Neural cell (in vitro differentiated cells): Measurements from ENCODE around the gene PLA2G4F. TPM values are rescaled to one million over a fixed set of nuclear protein-coding genes. Genes with fewer than 3 reads are reported as not detected.

Experiments
- H2AFZ ChIP-seq: fragments of 200-600, 300-800 bp; sonication (generic), shearing (Covaris generic); 2 replicates; pipeline ENCODE4 v1.6.0; 2014; ENCODE audit warnings: low read depth, mild to moderate bottlenecking, antibody characterized with exemption, low read length, moderate library complexity
- H3F3A ChIP-seq: fragments of 200-600 bp; shearing (Covaris generic); 2 replicates; pipeline ENCODE4 v1.6.1; 2016; ENCODE audit warnings: mild to moderate bottlenecking, moderate library complexity, mixed read lengths, antibody characterized with exemption, low read length; ENCODE audit not compliant: insufficient read depth, poor library complexity, severe bottlenecking
- H3K27ac ChIP-seq: fragments of 200-600, 300-800 bp; sonication (generic), shearing (Covaris generic); 2 replicates; pipeline ENCODE4 v1.5.1; 2014; ENCODE audit warnings: mild to moderate bottlenecking, low read length, moderate library complexity
- H3K27me3 ChIP-seq: fragments of 300-800, 200-600 bp; sonication (generic), shearing (Covaris generic); 2 replicates; pipeline ENCODE4 v1.6.0; 2014; ENCODE audit warnings: mild to moderate bottlenecking, low read depth, low read length, moderate library complexity; ENCODE audit not compliant: insufficient read depth
- H3K36me3 ChIP-seq: fragments of 300-800, 200-600 bp; sonication (generic), shearing (Covaris generic); 2 replicates; pipeline ENCODE4 v1.5.1; 2014; ENCODE audit warnings: mild to moderate bottlenecking, antibody characterized with exemption, low read length, moderate library complexity; ENCODE audit not compliant: insufficient read depth
- H3K4me2 ChIP-seq: fragments of 300-800, 200-600 bp; sonication (generic), shearing (Covaris generic); 2 replicates; pipeline ENCODE4 v1.6.0; 2014; ENCODE audit warnings: mild to moderate bottlenecking, low read length
- H3K4me3 ChIP-seq: fragments of 300-800, 200-600 bp; sonication (generic), shearing (Covaris generic); 2 replicates; pipeline ENCODE4 v1.5.1; 2014; ENCODE audit warnings: mild to moderate bottlenecking, low read length, moderate library complexity
- H3K79me2 ChIP-seq: fragments of 200-600 bp; shearing (Covaris generic); replicated peaks from 2 replicates; pipeline ENCODE4 v1.6.0; 2014; ENCODE audit warnings: mild to moderate bottlenecking, low read length, moderate library complexity; ENCODE audit not compliant: insufficient read depth
- H3K9ac ChIP-seq: fragments of 300-800, 200-600 bp; sonication (generic), shearing (Covaris generic); 2 replicates; pipeline ENCODE4 v1.6.1; 2016; ENCODE audit warnings: mild to moderate bottlenecking, low read length, mixed read lengths
- H3K9me2 ChIP-seq: fragments of 200-600 bp; shearing (Covaris generic); 2 replicates; pipeline ENCODE4 v1.6.1; 2016; ENCODE audit warnings: mild to moderate bottlenecking, low read length, mixed read lengths; ENCODE audit not compliant: insufficient read depth
- H3K9me3 ChIP-seq: fragments of 200-600, 300-800 bp; sonication (generic), shearing (Covaris generic); 2 replicates; pipeline ENCODE4 v1.6.1; 2016; ENCODE audit warnings: mild to moderate bottlenecking, mixed run types, low read length, moderate library complexity, mixed read lengths
- H4K20me1 ChIP-seq: fragments of 200-600 bp; shearing (Covaris generic); 2 replicates; pipeline ENCODE4 v1.6.1; 2016; ENCODE audit warnings: mild to moderate bottlenecking, mixed run types; ENCODE audit not compliant: insufficient read depth
- CTCF ChIP-seq: fragments of 450-650 bp; IDR thresholded peaks from 2 replicates; pipeline ENCODE4 v1.5.1; 2014; ENCODE audit warnings: antibody characterized with exemption, mild to moderate bottlenecking, moderate library complexity; ENCODE audit not compliant: poor library complexity, severe bottlenecking
- EP300 ChIP-seq: fragments of 450-650 bp; conservative IDR thresholded peaks from 2 replicates; pipeline ENCODE4 v1.6.1; 2014; ENCODE audit warnings: antibody characterized with exemption, mild to moderate bottlenecking, moderate library complexity; ENCODE audit not compliant: poor library complexity, severe bottlenecking
- EZH2 ChIP-seq: fragments of 200-600, 300-800 bp; shearing (Covaris generic), sonication (generic); IDR thresholded peaks from 2 replicates; pipeline ENCODE4 v1.6.1; 2014; ENCODE audit warnings: antibody characterized with exemption, low read length, borderline replicate concordance, mild to moderate bottlenecking; ENCODE audit not compliant: insufficient read depth, poor library complexity, severe bottlenecking
- MXI1 ChIP-seq: fragments of 450-650 bp; conservative IDR thresholded peaks from 2 replicates; pipeline ENCODE4 v1.6.1; 2014; ENCODE audit warnings: antibody characterized with exemption, mild to moderate bottlenecking; ENCODE audit not compliant: poor library complexity, severe bottlenecking
- POLR2AphosphoS5 ChIP-seq: IDR thresholded peaks from 2 replicates; pipeline ENCODE4 v1.6.1; 2012
- RAD21 ChIP-seq: fragments of 450-650 bp; conservative IDR thresholded peaks from 2 replicates; pipeline ENCODE4 v1.6.1; 2014; ENCODE audit warnings: antibody characterized with exemption, mild to moderate bottlenecking, moderate library complexity
- REST ChIP-seq: IDR thresholded peaks from 2 replicates; pipeline ENCODE4 v1.6.1; 2012; ENCODE audit warnings: borderline replicate concordance
- SMC3 ChIP-seq: fragments of 450-650 bp; conservative IDR thresholded peaks from 2 replicates; pipeline ENCODE4 v1.6.1; 2014; ENCODE audit warnings: antibody characterized with exemption, mild to moderate bottlenecking, moderate library complexity; ENCODE audit not compliant: poor library complexity
- TAF1 ChIP-seq: IDR thresholded peaks from 2 replicates; pipeline ENCODE4 v1.6.1; 2012; ENCODE audit warnings: low read depth
- polyA plus RNA-seq: library from polyadenylated mRNA; depleted of rRNA; stranded (reverse); fragments of >200 nt; gene quantifications from 2 replicates; pipeline ENCODE4 v1.2.3, GENCODE V29; 2014

Gene PLA2G4F
- polyA plus RNA-seq, 1 donor from 2014 or later: not detected

- H2AFZ ChIP-seq: no peak overlapping the region
- no peak overlapping the region for H3K27ac ChIP-seq
- no peaks in the 10 kb centered on the region for H3K79me2 ChIP-seq
- H3K9ac ChIP-seq: no peak overlapping the region
- no peak overlapping the region for H3K4me2 ChIP-seq
- no peaks in the 10 kb centered on the region for H4K20me1 ChIP-seq
- H3K9me3 ChIP-seq: no peaks in the 10 kb centered on the region
- H3K4me3 ChIP-seq: no peak overlapping the region
- H3F3A ChIP-seq: no peaks in the 10 kb centered on the region
- no peak for TF ChIP-seq CTCF
- H3K36me3 ChIP-seq: no peaks in the 10 kb centered on the region
- no peaks in the 10 kb centered on the region for H3K27me3 ChIP-seq
- no peaks in the 10 kb centered on the region for H3K9me2 ChIP-seq
Measured at GRCh38 chr15:42128476-42128875, 28.0 kb downstream of the PLA2G4F start.

- no peak for TF ChIP-seq SMC3
- no peak for TF ChIP-seq MXI1
- no peak for TF ChIP-seq TAF1
- no peak for TF ChIP-seq POLR2AphosphoS5
- TF ChIP-seq EZH2: no peak
- TF ChIP-seq REST: no peak
- no peak for TF ChIP-seq CTCF
- no peak for TF ChIP-seq RAD21
- TF ChIP-seq EP300: no peak
- Histone ChIP-seq H3F3A (no peaks in the 10 kb centered on the region), H4K20me1 (no peaks in the 10 kb centered on the region), H3K27me3 (no peaks in the 10 kb centered on the region), H3K36me3 (no peaks in the 10 kb centered on the region), H2AFZ (no peak overlapping the region), H3K9me3 (no peaks in the 10 kb centered on the region), H3K9ac (no peak overlapping the region), H3K4me3 (no peak overlapping the region), H3K9me2 (no peaks in the 10 kb centered on the region), H3K27ac (no peak overlapping the region), H3K79me2 (no peaks in the 10 kb centered on the region), H3K4me2 (no peak overlapping the region)
Measured at GRCh38 chr15:42123546-42123945, 32.9 kb downstream of the PLA2G4F start.
